HG03378 (cell line): ENCODE measurements around the gene CLEC3A.
A peak's percentile ranks its signal among the peaks of the same experiment; 100 is the strongest.
"Not testable (repeated sequence)": the region's sequence is repeated elsewhere in the genome, so short reads cannot be mapped to it uniquely, and the experiment has no call there.

Source experiments
- ATAC-seq: cut with Tn5 transposase; IDR thresholded peaks from one replicate; pipeline ENCODE4 v1.9.1; 2021; ENCODE audit warnings: mild to moderate bottlenecking, moderate library complexity; ENCODE audit not compliant: unreplicated experiment

CLEC3A gene, protein sequence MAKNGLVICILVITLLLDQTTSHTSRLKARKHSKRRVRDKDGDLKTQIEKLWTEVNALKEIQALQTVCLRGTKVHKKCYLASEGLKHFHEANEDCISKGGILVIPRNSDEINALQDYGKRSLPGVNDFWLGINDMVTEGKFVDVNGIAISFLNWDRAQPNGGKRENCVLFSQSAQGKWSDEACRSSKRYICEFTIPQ

DNA sequence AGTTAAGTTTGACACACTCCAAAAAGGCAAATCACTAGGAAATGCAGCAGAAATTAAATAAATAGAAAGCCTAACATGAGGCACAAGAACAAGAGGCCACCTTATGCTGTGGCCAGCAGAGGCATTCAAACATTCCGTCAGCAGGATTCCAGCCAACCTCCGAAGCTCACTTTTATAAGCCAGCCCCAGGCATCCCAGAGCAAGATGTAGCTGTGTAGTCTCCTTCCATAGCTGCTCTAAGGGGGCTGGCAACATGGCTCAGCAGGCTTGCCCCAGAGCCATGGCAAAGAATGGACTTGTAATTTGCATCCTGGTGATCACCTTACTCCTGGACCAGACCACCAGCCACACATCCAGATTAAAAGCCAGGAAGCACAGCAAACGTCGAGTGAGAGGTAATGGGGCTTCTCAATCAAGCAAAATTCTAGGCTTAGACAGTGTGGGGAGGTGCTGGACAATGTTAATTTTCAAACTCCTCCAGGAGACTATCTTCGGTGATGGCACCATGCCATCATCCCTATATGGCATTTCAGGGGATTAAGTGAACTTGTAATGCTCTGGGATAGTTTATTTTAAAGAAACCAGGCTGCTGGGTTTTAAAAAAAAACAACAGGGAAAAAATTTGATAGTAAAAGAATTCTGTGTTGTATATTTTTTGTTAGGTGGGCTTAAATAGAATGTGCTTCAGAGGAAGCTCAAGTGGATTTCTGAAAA, at the start of gene CLEC3A:
TSS of gene CLEC3A (plus strand) at position 202 of the 714 bp plus-strand sequence. CDS start at position 281, 79 bp downstream.
- no peak for ATAC-seq

DNA sequence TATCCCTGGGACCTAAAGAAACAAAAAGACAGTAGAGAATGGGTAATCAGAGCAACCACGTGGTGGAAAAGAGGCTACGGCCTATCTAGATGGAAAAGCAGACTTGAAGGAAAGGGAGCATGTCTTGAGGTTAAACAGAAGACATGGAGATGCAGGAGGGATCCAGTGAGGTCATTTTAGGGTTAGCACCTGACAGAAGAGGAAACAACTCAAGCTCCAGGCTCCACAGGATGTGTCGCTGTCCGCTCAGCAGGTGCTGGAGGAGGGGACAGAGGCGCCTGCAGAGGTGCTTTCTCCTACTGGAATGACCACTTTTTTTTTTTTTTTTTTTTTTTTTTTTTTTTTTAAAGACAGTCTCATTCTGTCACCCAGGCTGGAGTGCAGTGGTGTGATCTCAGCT, 47.5 kb upstream of the CLEC3A start:
- ATAC-seq, result no peak

DNA sequence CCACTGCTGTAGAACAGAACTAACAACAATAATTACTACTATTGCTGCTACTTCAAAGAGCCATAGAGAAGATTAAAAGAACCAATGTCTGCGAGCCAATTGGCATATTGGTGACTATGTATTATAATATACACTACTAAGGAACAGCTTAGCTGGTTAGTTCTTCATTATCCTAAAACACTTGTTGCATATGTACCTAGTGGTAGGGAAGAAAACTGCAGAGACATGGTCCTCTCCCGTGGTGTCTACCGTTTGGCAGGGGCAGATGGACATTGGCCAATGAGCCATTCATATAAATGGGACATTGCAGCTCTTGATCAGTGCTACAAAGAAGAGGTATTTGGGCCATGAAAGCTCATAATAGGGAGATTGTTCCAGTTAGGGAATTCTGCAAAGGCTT, 46.4 kb upstream of the CLEC3A start:
- ATAC-seq, result no peak

DNA sequence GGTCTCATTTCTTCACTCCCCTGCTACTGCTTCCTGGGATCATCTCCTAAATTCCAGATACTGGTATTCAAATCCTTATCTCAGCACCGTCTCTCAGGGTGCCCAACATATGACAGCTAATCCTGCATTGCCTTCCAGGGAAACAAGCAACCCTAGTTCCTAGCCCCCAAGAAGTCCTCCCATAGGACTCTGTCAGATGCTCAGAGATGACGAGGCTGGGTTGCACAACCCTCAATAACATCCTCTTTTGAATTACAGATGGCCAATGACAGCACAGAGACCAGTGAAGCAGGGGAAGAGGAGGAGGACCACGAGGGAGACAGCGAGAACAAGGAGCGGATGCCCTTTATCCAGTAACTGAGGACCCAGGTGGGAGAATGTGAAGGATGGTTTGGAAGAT, 45.0 kb upstream of the CLEC3A start:
- no peak for ATAC-seq

DNA sequence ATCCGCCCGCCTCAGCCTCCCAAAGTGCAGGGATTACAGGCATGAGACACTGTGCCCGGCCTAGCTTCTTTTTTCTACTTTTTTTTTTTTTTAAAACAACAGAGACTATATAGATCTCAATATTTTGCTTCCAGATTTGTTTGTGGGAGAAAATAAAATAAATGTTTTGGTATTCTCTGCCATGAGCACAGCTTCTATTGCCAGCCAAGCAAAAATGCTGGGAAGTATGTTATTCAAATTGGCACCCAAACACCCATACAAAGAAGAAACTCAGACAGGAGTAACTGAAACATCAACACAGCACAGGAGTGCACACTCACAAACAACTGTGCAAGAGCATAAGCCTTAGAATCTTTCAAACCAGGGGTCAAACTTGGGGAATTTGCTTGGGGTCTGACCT, 37.2 kb upstream of the CLEC3A start:
- ATAC-seq, result no peak

DNA sequence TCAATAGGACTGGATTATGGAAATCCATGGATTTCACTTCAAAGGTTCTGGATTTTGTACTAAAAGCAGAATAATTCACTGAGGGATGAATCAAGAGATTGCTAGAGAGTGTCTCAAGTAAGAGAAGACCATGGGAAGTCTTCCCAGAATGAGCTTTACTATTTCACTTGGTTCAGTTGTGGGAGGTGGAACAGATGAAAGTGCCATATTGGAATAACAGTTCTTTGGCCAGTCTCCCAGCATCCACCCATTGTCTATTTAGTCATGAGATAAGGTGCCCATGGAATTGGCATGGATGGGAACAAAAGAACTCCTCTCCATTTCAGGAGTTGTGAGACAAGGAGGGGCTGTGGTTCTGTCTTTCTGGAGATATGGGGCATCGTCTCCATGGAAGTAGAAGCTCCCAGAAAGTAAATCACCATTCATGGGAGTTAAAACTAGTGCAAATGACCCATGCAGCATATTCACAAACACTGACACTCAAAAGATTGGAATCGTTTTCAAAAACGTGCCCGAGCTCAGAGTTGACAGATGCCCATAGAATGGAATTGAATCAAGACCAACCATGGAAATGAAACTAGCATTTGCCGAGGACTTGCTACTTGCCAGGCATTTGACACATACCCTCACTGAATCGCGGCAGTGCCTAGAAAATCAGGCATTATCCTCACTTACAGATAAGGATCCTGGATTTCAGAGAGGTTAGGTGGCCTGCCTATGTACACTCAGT, 36.2 kb upstream of the CLEC3A start:
- no peak for ATAC-seq

DNA sequence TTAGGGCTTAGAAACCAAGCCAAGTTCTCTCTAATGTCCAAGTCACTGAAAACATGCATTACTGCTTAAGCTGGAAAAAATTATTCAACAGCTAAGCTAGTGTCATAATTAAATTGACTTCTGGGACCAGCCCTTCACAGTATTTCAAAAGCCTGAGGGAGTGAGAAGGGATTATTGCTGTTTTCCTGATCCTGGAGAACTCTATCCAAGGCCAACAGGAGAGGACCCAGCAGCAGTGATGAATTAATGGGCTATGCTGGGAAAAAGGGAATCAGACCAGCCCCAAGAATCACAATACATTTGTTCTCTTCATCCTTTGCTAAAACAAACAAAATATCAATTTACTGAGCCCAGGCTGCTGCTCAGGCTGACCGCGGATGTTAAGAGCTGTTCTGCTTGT, 34.5 kb upstream of the CLEC3A start:
- no peak for ATAC-seq

DNA sequence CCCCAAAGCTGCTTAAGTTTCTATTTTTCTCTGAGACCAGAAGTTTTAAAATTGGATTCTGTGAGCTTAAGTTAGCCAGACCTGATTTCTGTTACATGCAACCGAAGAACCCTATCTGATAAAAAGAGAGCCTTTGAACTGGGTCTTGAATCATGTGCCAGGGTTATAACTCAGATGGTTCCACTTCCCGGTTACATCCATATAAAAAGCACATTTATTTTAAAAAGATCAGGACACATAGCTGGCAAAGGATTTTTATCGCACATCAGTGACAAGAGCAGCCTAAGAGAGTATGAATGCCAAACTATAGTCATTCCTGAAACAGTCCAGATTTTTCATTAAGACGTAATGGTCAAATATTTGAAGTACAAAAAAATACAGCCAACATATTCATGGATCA, 32.5 kb upstream of the CLEC3A start:
- no peak for ATAC-seq

DNA sequence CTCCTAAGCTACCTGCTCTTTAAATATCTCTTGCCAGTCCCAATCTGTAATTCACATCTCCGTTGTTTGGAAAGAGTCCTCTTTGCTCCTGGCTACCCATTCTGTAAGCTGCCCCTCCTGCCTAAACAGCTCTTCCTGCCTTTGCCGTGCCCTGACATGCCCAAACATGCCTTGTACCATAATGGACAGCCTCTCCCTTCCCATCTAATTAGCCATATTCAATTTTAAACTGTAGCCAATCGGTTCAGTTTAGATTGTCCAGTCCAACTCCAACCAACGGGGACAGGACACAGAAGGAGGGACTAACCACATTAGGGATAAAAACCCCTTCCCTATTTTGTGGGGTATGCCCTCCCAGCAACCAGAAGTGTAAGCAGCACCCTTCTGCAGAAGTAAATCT, 30.6 kb upstream of the CLEC3A start:
- ATAC-seq, result no peak

DNA sequence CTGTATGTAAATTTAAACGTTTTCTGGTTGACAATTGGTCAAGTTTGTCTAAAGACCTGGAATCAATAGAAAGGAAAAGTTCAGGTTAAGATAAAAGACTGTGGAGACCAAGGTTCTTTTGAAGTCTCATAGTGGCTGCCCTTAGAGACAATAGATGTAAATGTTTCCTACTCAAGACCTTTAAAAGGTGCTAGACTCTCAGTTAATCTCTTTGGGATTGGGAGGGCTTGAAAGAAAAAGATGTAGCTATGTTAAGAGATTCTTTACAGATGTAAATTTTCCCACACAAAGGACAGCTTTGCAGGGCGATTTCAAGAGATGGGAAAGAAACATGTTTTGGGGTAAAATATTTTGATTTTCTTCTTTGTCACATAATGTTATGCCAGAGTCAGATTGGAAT, 30.0 kb upstream of the CLEC3A start:
- not testable (repeated sequence) for ATAC-seq

DNA sequence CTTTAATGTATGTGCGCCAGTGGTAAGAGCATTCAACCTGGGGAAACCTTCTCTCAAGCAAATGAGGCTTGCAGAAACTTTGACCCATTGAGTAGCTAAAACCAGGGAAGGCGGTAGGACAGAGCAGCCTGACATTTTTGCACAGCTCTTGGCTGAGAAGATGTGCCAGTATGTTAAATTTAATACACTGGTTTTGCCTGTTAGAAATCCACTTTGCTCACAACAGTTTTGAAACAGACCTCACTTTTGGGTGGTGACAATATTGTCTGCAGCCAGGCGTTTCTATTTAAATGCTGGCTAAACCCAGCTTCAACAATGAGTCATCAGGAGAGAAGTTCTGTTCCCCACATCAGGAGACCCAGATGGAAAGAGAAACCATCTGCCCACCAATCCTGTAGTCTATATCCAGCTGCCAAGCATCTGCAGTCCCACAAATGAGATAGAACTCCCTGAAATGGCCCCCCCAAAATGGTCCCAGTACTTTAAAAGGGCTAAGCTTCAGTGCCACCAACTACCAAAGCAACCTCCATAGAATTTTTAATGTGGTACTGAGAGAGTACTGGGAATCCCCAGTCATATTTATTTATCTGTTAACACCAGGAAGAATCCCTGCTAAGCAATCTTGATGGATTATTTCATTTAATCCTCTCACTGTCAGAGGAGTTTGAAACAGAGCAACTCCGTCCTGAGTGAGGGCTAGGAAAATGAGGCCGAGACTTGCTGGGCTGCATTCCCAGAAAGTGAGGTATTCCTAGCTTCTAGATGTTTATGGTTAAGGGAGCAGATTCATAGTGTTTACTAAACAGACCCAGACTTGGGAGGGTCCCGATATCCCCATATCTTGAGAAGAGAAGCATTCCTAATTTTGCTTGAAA, 29.0 kb upstream of the CLEC3A start:
- no peak for ATAC-seq

DNA sequence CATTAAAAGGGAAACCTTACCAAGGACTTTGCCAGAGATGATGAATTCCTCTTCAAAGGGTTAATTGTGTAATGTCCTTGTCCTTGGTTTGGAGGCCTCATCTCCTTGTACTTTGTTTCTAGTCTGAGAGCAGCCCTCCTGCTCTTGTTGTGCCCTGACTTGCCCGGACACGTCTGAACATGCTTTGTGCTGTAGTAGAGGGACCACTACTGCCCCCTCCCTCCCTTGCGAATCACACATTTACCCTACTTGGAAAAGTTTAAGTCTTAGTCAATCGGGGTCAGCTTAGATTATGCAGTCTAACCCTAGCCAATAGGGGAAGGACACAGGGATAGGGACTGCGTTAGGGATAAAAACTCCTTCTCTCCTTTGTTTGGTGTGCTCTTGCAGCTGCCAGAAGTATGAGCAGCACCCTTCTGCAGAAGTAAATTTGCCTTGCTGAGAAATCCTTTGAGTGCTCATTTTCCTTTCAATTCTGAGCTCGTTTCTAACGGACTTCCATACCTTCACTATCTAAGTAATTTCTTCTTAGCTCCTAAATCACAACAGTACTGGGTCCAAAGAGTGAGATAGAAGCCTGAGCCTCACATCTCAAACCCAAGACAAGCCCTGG, 26.4 kb upstream of the CLEC3A start:
- ATAC-seq, result no peak

DNA sequence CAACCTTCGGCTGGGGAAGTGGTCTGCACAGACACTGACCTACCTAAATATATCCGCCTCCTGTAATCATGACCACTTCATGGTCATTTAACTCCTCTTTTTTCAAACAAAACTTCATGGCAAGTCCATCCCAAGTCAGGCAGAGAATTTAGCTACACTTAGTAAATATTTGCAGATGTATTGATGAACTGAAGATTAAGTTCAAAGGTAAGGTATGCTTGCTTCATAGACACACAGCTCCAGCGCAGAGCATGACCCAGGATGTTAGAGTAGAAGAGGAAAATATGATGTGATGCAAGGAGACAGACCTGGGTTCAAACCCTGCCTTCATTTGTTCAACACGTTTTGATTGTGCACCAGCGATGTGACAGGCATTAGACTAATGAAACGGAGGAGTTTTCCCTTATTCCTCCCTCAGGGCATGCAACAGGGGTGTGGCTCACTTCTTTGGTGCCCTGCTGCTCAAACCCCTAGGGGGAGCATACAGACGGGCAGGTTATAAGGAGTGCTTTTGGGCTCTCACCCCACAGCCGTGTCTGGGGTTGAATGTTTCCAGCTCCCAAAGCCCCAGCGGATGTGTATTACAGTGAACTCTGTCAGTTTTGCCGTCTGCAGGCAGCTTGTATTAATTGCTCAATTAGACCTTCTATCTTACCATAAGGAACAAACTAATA, 23.9 kb upstream of the CLEC3A start:
- no peak for ATAC-seq

DNA sequence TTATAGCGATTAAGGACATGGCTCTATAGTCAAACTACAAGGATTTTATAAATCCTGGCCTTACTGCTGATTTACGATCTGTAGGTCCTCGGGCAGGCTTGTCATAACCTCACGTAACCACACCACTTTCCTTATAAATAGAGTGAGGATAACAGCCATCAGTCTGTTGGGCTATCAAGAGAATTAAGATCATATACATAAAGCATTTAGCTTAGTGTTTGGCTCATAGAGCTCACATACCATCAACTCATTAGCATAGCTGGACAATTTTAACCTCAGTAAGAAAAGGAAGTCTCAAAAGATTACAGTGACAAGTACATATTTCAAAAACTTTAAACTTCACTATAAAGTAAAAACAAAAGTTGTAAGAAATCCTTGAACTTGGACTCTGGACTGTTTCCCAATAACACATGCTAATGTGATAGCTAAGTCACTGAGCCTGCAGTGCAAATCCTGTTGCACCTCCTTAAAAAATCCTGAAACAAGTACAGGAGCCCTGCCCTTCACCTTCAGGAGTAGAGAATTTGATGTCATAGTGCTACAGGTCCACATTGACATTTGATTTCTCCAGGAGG, 20.8 kb upstream of the CLEC3A start:
- ATAC-seq, result no peak

DNA sequence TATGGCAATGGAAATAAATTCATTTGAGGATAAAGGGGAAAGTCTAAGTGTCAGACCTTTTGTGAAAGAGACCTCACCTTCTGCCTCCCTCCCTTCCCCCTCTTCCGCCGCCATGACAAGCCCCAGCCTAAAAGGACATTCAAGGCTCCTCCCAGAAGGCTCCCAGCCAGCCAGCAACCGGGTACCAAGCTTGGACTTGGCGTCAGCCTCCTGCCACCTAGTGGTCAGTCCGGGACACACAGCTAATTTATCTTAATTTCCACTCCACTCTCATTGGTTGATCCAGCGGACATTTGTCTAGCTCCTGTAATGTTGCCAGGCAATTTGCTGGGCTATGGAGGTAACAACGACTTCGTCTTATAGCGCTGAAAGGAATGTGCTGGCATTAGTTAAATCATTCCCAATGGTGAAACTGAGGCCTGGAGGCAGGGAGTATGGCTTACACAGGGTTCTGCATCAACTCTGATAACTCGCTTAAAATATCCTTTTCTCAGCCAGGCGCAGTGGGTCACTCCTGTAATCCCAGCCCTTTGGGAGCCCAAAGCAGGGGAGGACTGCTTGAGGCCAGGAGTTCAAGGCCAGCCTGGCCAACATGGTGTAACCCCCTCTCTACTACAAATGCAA, 19.3 kb upstream of the CLEC3A start:
- peak; percentile 99 for ATAC-seq

DNA sequence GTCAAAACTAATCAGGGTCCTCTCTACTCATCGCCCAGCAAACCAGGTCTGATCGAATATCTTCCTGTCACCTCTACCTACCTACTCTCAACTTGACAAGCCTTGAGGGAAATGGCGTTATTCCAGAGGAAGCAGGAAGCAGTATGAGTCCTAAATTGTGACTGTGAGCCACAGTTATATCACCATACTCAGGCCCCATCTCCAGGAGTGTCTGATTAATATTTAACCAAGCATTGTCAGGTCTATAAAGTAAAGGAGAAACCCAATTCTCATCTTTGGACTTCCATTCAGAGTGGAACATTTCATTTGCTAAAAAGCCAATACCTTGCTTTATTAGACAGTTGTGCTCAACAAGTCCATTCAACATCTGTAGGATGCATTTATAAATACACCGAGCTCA, 17.8 kb upstream of the CLEC3A start:
- ATAC-seq, result no peak

DNA sequence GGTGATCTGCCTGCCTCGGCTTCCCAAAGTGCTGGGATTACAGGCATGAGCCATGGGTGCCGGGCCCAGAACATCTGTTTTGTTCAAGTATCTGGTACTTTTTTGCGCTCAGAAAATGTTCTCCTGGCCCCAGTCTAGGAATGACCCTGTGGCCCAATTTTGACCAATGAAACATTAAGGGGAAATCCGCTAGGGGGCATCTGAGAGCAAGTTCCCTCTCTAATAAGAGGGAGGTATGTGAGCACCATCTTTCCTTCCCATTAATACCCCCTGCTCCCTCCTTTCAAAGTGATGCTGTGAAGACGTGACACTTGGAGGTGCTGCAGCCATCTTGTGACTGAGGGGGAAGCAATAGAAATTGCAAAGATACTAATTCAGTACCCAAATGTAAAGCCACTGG, 16.5 kb upstream of the CLEC3A start:
- no peak for ATAC-seq

DNA sequence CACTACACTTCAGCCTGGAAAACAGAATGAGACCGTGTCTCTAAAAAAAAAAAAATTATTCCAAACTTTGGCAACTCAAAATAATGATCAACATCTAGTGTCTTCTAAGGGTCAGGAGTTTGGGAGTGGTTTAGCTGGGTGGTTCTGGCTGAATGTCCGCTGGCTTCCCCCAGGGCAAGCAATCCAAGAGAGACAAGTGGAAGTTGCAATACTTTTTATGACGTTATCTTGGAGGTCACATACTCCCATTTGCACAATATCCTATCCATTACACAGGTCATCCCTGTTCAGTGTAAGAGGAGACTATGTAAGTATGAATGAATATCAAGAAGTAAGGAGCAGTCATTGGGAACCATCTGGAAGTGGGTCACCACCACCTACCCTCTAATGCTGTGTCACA, 15.2 kb upstream of the CLEC3A start:
- no peak for ATAC-seq

DNA sequence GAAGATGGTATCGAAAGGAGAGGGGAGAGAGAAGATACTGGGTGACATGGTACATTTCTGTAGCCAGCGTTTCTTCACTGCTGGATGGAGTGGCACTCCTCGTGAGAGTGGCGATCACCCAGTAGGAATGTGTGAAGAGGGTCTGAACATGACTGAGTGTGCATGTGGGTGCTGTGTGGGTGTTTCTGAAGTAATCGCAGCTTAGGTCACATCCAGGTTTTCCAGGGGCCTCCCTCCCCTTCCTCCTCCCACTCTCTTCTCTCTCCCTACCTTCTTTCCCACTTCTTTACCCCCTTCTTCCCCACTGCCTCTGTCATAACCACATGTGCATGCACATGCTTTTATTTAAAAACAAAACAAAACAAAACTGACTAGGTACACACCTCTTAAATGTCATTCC, 1.8 kb downstream of the CLEC3A start:
- ATAC-seq, result no peak
